Stimulated activated CD8-positive, alpha-beta memory T cell treated with anti-CD3 and anti-CD28 coated beads, Interleukin-7, amount 100 ng/mL, for 48 hours (primary cell): Measurements from ENCODE around the gene HOXC12.

Source experiments
- DNase-seq, 2 donors: peaks; one replicate each; pipeline ENCODE4 v3.0.0-alpha.2; 2020; ENCODE audit warnings: low read depth in 1 of 2; ENCODE audit errors: extremely low read depth in 1 of 2

The HOXC12 gene

DNA sequence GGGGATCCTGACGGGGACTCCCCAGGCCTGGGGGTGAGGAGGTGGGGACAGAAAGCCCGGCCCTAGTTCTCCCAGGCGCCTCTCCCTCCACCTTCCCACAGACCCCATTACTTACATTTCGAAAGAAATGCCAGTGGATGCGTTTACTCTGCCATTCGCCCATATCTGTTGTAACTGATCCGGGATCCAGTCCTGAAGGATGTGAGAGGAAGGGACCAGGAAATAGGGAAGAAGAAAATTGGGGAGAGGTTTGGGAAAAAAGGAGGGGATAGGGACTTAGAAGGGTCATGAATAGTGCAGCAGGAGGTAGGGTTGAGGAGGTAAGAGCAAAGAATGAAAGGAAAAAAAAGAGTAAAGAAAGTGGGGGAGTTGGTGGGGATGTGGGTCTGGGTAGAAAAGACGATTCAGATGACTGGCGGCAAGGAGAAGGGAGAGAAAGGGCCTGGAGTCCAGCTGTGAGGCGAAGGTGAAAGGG, 1.1 kb downstream of the HOXC12 start:
- no peak for DNase-seq

- DNase-seq: no peak
Measured at GRCh38 chr12:53956251-53956887, 1.7 kb downstream of the HOXC12 start.

GRCh38 chr12:53956914-53957536, 2.3 kb downstream of the HOXC12 start:
- no peak for DNase-seq

- no peak for DNase-seq
Measured at GRCh38 chr12:53958128-53958527, 3.4 kb downstream of the HOXC12 start.

DNA sequence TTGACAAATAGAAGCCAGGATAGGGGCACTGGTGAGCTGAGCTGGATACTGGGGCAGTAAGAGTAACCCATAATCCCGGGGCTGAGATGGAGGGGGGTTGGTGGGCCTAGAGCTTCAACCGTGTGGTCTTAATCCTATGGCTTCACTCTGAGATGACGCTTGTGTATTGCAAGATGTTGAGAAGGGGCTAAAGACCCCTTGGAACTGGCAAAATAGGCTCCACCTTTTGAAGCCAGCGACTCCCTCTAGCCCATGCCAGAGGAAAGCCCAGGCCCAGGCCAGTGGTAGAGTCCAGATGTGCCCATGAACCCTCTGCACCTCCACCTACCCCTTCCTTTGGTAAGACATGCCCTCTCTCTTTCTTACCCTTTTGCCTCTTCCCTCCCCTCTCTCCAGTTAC, 4.6 kb downstream of the HOXC12 start:
- DNase-seq: no peak

DNA sequence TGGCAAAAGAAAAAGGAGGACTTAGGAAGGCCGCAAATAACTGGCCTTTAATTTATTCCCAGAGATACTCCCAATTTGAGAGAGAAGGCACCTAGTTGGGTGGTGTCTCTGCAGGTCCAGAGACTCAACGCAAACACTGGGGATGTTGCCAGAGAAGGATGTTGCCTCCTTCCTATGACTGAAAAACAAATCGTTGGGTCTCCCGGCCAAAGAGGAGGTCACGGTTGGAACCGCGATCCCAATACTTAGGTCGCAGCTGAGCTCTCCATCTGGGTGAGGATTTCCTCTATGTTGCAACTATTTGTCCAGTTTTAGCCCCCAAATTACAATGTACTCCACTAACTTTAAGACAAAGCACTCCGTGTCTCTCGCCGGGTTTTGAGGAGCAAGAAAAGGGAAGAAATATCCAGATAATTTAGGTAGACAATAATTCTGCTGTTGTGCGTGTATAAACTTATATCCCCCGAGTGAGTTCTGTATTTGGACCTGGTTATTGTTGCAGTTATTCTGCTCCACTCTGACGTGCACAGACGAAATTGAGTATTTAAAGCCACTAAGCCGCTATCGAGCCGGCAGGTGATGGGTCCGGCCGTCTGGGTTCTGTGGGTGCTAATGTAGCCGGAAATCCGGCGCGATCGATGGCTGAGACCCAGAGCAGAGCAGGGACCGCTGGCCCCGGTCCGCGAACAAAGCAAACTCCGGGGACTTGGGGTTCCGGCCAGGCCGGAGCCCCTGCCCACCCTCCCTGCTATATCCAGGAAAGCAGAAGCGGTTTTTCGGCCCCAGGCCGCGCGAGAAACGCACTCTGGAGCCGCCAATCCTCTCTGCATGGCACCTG, 5.7 kb downstream of the HOXC12 start:
- no peak for DNase-seq

- no peak for DNase-seq
Measured at GRCh38 chr12:53961025-53961761, 6.5 kb downstream of the HOXC12 start.

DNA sequence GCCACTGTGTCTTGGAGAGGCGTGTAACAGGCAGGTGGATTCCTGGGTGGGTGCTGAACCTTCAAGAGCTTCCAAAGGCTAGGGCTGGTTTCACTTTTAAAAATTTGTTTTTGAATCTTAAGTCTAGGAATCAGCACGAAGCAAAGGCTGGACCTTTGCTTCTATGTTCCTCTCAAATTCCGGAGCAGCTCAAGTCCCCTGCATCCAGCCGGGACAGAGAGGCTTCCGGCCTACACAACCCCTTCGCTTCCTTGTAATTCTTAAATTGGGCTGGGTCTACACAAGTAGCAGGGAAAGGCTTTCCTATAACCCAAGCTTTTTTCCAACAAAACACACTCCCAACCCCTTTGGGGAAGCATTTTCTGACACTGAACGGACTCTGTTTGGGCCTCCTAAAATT, 8.3 kb downstream of the HOXC12 start:
- DNase-seq: no peak

GRCh38 chr12:53963434-53964314, 9.0 kb downstream of the HOXC12 start:
- DNase-seq: no peak

GRCh38 chr12:53964315-53964713, 9.6 kb downstream of the HOXC12 start:
- no peak for DNase-seq

DNA sequence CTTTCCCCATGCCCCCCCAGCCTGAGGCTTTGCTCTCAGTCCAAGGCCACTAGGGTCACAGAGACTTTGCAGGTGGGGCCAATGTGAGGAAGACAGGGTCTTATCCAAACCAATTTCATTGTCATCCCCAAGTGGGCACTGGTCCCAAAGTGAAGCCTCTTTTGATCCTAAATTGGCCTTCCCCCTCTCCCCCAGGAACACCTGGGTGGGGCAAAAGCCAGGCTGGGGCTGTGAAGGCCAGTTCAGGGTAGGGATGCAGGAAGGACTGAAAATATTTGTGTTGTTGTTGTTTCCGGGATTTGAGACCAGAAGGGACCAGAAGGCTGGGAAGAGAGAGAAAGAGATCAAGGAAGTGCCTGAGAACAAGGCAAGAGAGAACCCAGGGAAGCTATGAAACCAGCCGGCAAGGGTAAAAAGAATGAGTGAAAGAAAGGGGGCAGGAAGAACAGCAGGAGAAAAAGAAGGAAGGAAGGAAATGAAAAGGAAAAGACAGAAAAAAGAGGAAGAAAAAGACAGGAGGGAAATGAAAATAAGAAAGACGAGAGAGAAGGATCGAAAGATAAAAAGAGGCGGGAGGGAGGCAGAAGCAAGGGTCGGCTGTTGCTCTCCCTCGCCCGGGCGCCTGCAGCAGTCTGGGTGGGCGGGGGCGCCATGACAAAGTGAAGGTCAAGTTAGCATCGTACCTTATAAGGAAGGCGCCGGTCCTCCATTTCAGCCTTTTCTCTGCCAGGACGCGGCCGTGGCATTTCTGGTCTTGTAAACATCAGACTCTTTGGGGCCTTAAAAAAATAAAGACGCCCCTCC, 10.8 kb downstream of the HOXC12 start:
- no peak for DNase-seq

DNA sequence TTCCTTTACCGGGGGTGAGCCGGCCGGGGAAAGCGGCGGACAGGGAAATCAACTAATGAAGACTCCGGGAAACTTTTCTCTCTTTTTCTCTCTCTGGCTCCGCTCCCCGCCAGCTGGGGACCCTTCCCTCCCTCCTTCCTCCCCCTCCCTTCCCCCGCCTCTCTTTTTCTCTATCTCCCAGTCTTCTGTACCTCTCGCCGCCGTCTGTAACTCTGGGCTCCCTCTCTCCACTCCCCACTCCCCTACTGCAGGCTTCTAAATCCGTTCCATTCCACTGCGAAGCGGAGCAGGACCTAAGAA, 11.3 kb downstream of the HOXC12 start:
- no peak for DNase-seq

- DNase-seq: no peak
Measured at GRCh38 chr12:53966385-53967133, 11.9 kb downstream of the HOXC12 start.

- DNase-seq: no peak
Measured at GRCh38 chr12:53967421-53967925, 12.8 kb downstream of the HOXC12 start.

DNA sequence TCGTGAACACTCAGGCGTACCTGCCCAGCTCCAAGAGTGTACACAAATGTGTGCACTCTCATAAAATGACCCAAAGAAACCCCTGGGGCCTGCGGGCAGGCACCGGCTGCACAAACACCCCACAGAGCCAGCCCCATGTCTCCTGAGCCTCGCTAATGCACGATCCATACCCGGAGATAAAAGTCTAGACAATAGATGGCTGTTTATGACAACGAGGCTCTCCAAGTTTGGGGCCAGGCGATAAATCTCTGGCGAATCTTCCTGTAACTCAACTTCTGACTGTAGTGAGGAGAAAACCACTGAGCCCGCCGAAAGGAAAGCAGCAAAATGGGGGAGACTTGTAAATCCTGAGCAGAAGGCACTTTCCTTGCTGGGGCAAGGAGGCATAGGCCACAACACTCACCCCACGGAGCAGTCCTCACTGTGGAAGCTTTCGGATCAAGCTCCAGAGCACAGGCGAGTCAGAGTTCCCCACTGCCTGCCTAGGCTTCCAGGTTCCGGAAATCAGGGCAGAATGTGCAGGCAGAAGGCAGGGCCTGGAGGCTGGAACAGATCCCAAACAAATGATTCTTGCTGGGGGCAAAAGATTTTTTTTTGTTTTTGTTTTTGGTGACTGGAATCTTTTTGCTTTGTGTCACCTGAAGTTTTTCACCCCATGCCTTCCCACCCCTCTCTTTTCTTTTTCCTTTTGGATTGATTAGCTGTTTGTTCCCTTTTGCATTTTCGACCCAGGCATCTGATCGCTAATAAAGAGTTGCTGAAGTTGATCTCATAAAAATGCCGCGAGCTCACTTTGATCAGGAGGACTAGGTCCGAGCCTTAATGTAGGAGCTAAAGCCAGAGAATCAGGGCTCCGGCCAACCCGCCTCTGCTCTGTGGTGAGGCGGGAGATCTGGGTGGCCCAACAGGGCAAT, 13.8 kb downstream of the HOXC12 start:
- no peak for DNase-seq

- DNase-seq: no peak
Measured at GRCh38 chr12:53969588-53970259, 15.0 kb downstream of the HOXC12 start.

- DNase-seq: no peak
Measured at GRCh38 chr12:53970451-53970850, 15.7 kb downstream of the HOXC12 start.
